Hepatocyte (in vitro differentiated cells): ENCODE results near the gene SLC5A1. TPM values are rescaled to one million over a fixed set of nuclear protein-coding genes. Genes with fewer than 3 reads are reported as not detected.

Experiments used
- DNase-seq: peaks from one replicate; pipeline ENCODE4 v3.0.0-alpha.2; 2016; ENCODE audit warnings: low spot score
- H2AFZ ChIP-seq: fragments of 200-600 bp; sonication (generic); 2 replicates; pipeline ENCODE4 v1.6.0; 2016; ENCODE audit warnings: antibody characterized with exemption, mild to moderate bottlenecking
- H3K27ac ChIP-seq: fragments of 200-600 bp; sonication (generic); 2 replicates; pipeline ENCODE4 v1.5.1; 2016; ENCODE audit warnings: mild to moderate bottlenecking
- H3K27me3 ChIP-seq: fragments of 200-600 bp; sonication (generic); 2 replicates; pipeline ENCODE4 v1.6.1; 2016
- H3K36me3 ChIP-seq: fragments of 200-600 bp; sonication (generic); replicated peaks from 2 replicates; pipeline ENCODE4 v1.5.1; 2016; ENCODE audit warnings: low read depth; ENCODE audit not compliant: insufficient read depth
- H3K4me1 ChIP-seq: fragments of 200-600 bp; sonication (generic); 2 replicates; pipeline ENCODE4 v1.5.1; 2016; ENCODE audit warnings: mild to moderate bottlenecking, moderate library complexity; ENCODE audit not compliant: insufficient read depth
- H3K4me2 ChIP-seq: fragments of 200-600 bp; sonication (generic); 2 replicates; pipeline ENCODE4 v1.6.0; 2016
- H3K4me3 ChIP-seq: fragments of 200-600 bp; sonication (generic); 2 replicates; pipeline ENCODE4 v1.5.1; 2016; ENCODE audit warnings: mild to moderate bottlenecking
- H3K79me2 ChIP-seq: fragments of 200-600 bp; sonication (generic); 2 replicates; pipeline ENCODE4 v1.6.0; 2017; ENCODE audit warnings: mild to moderate bottlenecking
- H3K9me2 ChIP-seq: fragments of 200-600 bp; sonication (generic); replicated peaks from 2 replicates; pipeline ENCODE4 v1.6.0; 2017; ENCODE audit warnings: mild to moderate bottlenecking; ENCODE audit not compliant: insufficient read depth
- H3K9me3 ChIP-seq: fragments of 200-600 bp; sonication (generic); 2 replicates; pipeline ENCODE4 v1.5.1; 2016; ENCODE audit warnings: low read depth, mild to moderate bottlenecking
- H4K20me1 ChIP-seq: fragments of 200-600 bp; sonication (generic); 2 replicates; pipeline ENCODE4 v1.6.0; 2016; ENCODE audit warnings: mild to moderate bottlenecking; ENCODE audit not compliant: insufficient read depth, poor library complexity, severe bottlenecking
- CTCF ChIP-seq: fragments of 200-600 bp; sonication (generic); IDR thresholded peaks from 2 replicates; pipeline ENCODE4 v1.5.1; 2016; ENCODE audit warnings: antibody characterized with exemption, mild to moderate bottlenecking; ENCODE audit not compliant: poor library complexity
- EZH2 ChIP-seq: fragments of 200-600 bp; sonication (generic); IDR thresholded peaks from 2 replicates; pipeline ENCODE4 v1.6.1; 2016; ENCODE audit warnings: antibody characterized with exemption, mild to moderate bottlenecking, borderline replicate concordance
- EZH2phosphoT487 ChIP-seq: fragments of 200-600 bp; sonication (generic); IDR thresholded peaks from one replicate; pipeline ENCODE4 v1.6.1; 2018; ENCODE audit warnings: antibody characterized with exemption, mild to moderate bottlenecking, low read depth, moderate library complexity; ENCODE audit not compliant: unreplicated experiment, severe bottlenecking
- WGBS: methylation state at CpG from one replicate; pipeline ENCODE4 v1.1.6; 2016; ENCODE audit warnings: low lambda C conversion rate; ENCODE audit errors: missing lambda C conversion rate; 5-methylcytosine and 5-hydroxymethylcytosine counted together
- polyA plus RNA-seq: library from polyadenylated mRNA; unstranded; fragments of >200 nt; fragmentation: Nextera tagmentation; extraction: Ambion mirVana; gene quantifications from 2 replicates; pipeline ENCODE4 v1.2.1, GENCODE V29; 2016
- total RNA-seq: library from RNA; depleted of rRNA; stranded (reverse); fragments of >200 nt; gene quantifications from 2 replicates; pipeline ENCODE4 v1.2.3, GENCODE V29; 2014

Gene SLC5A1
- total and polyA plus RNA-seq, 2 experiments from 2014 or later: 3.0 to 7.3 TPM

DNA sequence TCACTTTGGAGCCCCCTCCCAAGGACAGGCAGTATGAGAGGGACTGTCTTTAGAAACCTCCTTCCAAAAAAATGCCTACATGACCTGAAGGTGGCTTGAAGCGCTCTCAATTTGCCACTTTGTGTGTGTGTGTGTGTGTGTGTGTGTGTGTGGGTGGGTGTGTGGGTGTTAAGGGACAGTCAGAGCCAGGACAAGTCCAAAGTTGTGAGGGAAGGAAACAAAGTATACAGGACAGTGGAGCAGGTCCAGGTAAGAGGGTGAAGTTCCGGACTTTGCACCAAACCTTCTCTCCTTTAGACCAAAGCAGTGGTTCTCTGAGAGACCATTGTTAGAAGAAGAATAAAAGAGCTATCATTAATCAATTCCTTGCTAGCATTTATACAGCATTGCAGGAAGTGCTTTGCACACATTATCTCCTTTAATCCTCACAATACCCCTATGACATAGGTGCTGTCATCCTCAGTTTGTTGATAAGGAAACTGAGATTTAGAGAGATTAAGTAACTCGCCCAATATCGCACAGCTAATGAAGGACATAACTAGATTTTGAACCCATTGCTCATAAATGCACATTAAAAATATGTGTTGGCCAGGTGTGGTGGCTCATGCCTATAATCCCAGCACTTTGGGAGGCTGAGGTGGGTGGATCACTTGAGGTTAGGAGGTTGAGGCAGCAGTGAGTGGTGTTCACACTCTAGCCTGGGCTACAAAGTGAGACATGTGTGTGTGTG lies 12.4 kb upstream of the SLC5A1 start:
- Histone ChIP-seq H3K4me3 (no peak overlapping the region), H3K27me3 (no peaks in the 10 kb centered on the region), H3K27ac (no peak overlapping the region), H3K4me2 (no peak overlapping the region), H4K20me1 (no peaks in the 10 kb centered on the region), H3K9me2 (no peaks in the 10 kb centered on the region), H3K9me3 (no peaks in the 10 kb centered on the region), H3K79me2 (no peaks in the 10 kb centered on the region), H3K36me3 (no peaks in the 10 kb centered on the region), H2AFZ (no peak overlapping the region), H3K4me1 (no peaks in the 10 kb centered on the region)
- 88% methylated on average over 4 of the region's 4 CpGs for WGBS
- DNase-seq: no peak
- TF ChIP-seq CTCF: no peak

DNA sequence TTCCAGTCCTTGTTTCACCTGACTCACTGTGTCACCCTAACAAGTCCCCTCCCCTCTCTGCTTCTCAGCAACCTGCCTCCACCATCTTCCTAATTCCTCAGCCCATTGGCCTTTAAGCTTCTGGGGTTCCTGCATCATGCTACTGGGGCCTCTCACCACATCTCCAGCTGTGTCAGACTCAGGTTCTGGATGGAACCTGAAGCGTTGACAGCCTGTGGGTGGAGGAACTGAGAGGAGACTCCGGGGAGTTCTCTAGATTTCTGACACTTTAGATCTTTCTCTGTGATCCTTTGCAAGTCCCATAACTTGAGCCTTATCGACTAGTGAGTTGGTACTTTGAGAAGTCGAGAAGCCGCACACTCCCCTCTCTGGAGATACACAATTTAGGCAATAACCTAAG lies 11.6 kb upstream of the SLC5A1 start:
- Histone ChIP-seq H3K36me3 (no peaks in the 10 kb centered on the region), H2AFZ (no peak overlapping the region), H3K9me3 (no peaks in the 10 kb centered on the region), H4K20me1 (no peaks in the 10 kb centered on the region), H3K27me3 (no peaks in the 10 kb centered on the region), H3K4me3 (no peak overlapping the region), H3K4me1 (no peaks in the 10 kb centered on the region), H3K9me2 (no peaks in the 10 kb centered on the region), H3K79me2 (no peaks in the 10 kb centered on the region), H3K4me2 (no peak overlapping the region), H3K27ac (no peak overlapping the region)
- DNase-seq: no peak
- WGBS: 84% methylated on average over 5 of the region's 5 CpGs
- TF ChIP-seq CTCF (no peak), EZH2phosphoT487 (no peak), EZH2 (no peak)

GRCh38 chr22:32034275-32034674 lies 8.8 kb upstream of the SLC5A1 start:
- no peak overlapping the region for H3K27ac ChIP-seq
- no peaks in the 10 kb centered on the region for H3K79me2 ChIP-seq
- no peak for DNase-seq
- H3K36me3 ChIP-seq: no peaks in the 10 kb centered on the region
- no peaks in the 10 kb centered on the region for H3K4me1 ChIP-seq
- 83% methylated on average over 5 of the region's 5 CpGs for whole genome bisulfite sequencing
- no peak overlapping the region for H3K4me2 ChIP-seq
- no peak overlapping the region for H3K4me3 ChIP-seq
- H2AFZ ChIP-seq: no peak overlapping the region
- no peaks in the 10 kb centered on the region for H3K9me3 ChIP-seq
- TF ChIP-seq EZH2phosphoT487 (no peak), CTCF (no peak), EZH2 (no peak)
- no peaks in the 10 kb centered on the region for H3K27me3 ChIP-seq
- H4K20me1 ChIP-seq: no peaks in the 10 kb centered on the region
- H3K9me2 ChIP-seq: no peaks in the 10 kb centered on the region
